Dendritic cell treated with granulocyte-macrophage colony-stimulating factor and Interleukin-4, amounts not matched to agents 40 ng/mL and 50 ng/mL, for 4 days (primary cell): ENCODE results near the gene GPER1.
"Not testable (repeated sequence)": the region's sequence is repeated elsewhere in the genome, so short reads cannot be mapped to it uniquely, and the experiment has no call there.

Experiments
- H3K27ac Mint-ChIP-seq: one replicate; pipeline ENCODE4 v1.8.0; 2022; ENCODE audit warnings: mild to moderate bottlenecking, mixed read lengths
- H3K27me3 Mint-ChIP-seq: one replicate; pipeline ENCODE4 v1.8.0; 2022; ENCODE audit warnings: mild to moderate bottlenecking, mixed read lengths
- H3K36me3 Mint-ChIP-seq: one replicate; pipeline ENCODE4 v1.8.0; 2022; ENCODE audit warnings: low read depth, mixed read lengths
- H3K4me1 Mint-ChIP-seq: one replicate; pipeline ENCODE4 v1.8.0; 2022; ENCODE audit warnings: low read depth, mixed read lengths
- H3K4me3 Mint-ChIP-seq: one replicate; pipeline ENCODE4 v1.8.0; 2022; ENCODE audit warnings: mild to moderate bottlenecking, moderate library complexity, mixed read lengths
- H3K9me3 Mint-ChIP-seq: one replicate; pipeline ENCODE4 v1.8.0; 2022; ENCODE audit warnings: mixed read lengths
- intact Hi-C: fragments of 100-400 bp; cut with micrococcal nuclease; formaldehyde crosslinking; loops from one replicate; pipeline ENCODE4 v1.15.0; 2022

The GPER1 gene

GRCh38 chr7:1087952-1088920 lies at the start of gene GPER1:
TSS of gene GPER1 (plus strand) at chr7:1088113. CDS start at chr7:1091729, 3,616 bp downstream.
- Mint-ChIP-seq H3K27ac (no peak within 1 kb of the TSS), H3K9me3 (no peaks in the 10 kb centered on the region), H3K4me3 (peak within 1 kb of the TSS; percentile 66), H3K36me3 (no peaks in the 10 kb centered on the region), H3K4me1 (peaks cover 32% of the 10 kb centered on the region), H3K27me3 (peaks cover 5% of the 10 kb centered on the region)
- intact Hi-C loops, result loop anchor here (2.0 kb wide), 1 partner anchor 57 kb away; no protein-coding TSS in a partner anchor

DNA sequence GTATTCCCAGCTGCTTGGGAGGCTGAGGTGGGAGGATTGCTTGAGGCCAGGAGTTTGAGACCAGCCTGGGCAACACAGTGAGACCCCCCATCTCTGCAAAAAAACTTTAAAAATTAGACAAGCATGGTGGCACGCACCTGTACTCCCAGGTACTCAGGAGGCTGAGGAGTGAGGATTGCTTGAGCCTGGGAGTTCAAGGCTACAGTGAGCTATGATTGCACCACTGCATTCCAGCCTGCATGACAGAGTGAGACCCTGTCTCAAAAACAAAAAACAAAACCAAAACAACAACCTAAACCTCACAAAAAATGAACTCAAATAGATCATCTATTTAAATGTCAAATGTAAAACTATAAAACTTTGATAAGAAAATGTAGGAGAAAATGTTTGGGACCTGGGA lies 47.7 kb upstream of the GPER1 start:
- Mint-ChIP-seq H3K4me1 (peaks cover 27% of the 10 kb centered on the region), H3K27me3 (peaks cover 13% of the 10 kb centered on the region)
- H3K4me3 Mint-ChIP-seq, H3K36me3 Mint-ChIP-seq, H3K9me3 Mint-ChIP-seq, H3K27ac Mint-ChIP-seq, intact Hi-C loops: not testable (repeated sequence)

GRCh38 chr7:1040790-1041189 lies 47.1 kb upstream of the GPER1 start:
- Mint-ChIP-seq H3K4me1 (peaks cover 33% of the 10 kb centered on the region), H3K27me3 (peaks cover 19% of the 10 kb centered on the region), H3K9me3 (no peaks in the 10 kb centered on the region), H3K36me3 (peaks cover 12% of the 10 kb centered on the region), H3K27ac (no peak overlapping the region), H3K4me3 (no peak overlapping the region)
- intact Hi-C loops, result no loop called here

DNA sequence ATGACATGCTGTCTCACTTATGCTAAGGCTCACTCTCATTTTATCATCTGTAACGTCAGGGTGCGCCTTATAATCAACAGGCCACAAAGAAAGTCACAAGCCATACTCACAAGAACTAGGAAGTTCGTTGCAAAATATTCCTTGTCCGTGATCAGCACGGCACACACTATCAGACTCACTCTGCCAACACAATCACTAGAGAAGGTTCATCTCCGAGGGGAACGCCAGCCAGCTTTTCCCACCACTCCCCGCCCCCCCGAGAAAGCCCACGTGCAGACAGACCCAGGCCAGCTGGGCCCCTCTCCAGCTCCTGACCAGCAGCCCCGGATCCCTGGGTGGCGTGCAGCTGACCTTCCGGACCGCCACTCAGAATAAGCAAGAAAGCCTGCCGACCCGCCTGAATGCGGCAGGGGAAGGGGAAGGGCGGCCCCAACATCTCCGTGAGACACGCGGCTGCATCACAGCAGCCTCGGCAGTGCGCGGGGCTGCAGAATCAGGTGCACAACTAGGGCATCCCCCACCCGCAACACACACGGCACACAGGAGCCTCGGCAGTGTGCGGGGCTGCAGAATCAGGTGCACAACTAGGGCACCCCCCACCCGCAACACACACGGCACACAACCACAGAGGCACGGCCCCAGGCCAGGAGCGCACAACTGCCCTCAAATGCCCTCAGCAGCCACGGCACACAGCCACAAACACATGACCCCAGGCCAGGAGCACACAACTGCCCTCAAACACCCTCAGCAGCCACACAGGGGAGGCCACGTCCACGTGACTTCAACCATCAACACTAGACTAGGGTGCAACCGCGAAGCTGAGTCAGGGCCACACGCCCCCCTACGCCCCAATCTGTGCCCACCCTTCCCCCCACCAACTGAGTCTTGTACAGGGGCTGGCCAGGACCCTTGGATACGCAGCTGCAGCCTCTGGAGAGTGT lies 46.1 kb upstream of the GPER1 start:
- Mint-ChIP-seq H3K9me3 (no peaks in the 10 kb centered on the region), H3K27ac (peak overlapping the region; percentile 40), H3K36me3 (peaks cover 22% of the 10 kb centered on the region), H3K27me3 (peaks cover 27% of the 10 kb centered on the region), H3K4me3 (no peak overlapping the region), H3K4me1 (peaks cover 43% of the 10 kb centered on the region)
- intact Hi-C loops, result no loop called here

GRCh38 chr7:1042492-1042833 lies 45.5 kb upstream of the GPER1 start:
- peaks cover 22% of the 10 kb centered on the region for H3K36me3 Mint-ChIP-seq
- H3K4me1 Mint-ChIP-seq, result peaks cover 47% of the 10 kb centered on the region
- intact Hi-C loops, result no loop called here
- peaks cover 31% of the 10 kb centered on the region for H3K27me3 Mint-ChIP-seq
- no peak overlapping the region for H3K27ac Mint-ChIP-seq
- H3K4me3 Mint-ChIP-seq, result no peak overlapping the region
- no peaks in the 10 kb centered on the region for H3K9me3 Mint-ChIP-seq

DNA sequence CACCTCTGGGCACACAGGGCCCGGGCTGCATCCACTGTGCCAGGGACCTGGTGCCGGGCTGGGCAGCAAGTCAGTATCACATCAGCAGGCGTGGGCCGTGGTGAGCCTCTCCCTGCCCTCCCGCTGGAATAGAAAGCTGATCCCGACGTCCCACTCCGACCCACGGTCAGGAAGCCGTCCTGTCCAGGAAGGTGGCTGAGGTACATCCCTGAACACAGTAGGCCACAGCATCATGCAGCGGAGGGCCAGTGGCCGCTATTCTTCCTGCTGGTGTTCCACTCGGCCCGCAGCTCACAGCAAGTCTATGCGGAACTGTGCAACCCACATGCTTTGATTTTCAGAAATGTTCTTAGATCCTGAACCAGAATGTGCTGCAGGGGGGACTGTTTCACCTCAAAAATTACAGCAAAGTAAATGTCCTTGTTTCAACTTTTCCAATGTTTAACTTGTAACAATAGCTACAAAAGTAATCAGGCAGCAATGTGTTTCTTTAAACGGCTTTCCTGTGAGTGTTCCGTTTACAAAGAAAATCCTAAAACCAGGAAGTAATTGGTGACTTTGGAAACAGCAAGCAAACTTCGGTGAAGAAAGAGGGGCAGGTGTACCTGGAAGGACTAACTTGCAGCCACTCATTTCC lies 44.2 kb upstream of the GPER1 start:
- Mint-ChIP-seq H3K27me3 (peaks cover 34% of the 10 kb centered on the region), H3K4me3 (peak overlapping the region; percentile 51), H3K9me3 (no peaks in the 10 kb centered on the region), H3K27ac (peak overlapping the region; percentile 88), H3K4me1 (peaks cover 59% of the 10 kb centered on the region), H3K36me3 (peaks cover 22% of the 10 kb centered on the region)
- intact Hi-C loops, result loop anchor here (1.0 kb wide), 1 partner anchor 19 kb away; no protein-coding TSS in a partner anchor

DNA sequence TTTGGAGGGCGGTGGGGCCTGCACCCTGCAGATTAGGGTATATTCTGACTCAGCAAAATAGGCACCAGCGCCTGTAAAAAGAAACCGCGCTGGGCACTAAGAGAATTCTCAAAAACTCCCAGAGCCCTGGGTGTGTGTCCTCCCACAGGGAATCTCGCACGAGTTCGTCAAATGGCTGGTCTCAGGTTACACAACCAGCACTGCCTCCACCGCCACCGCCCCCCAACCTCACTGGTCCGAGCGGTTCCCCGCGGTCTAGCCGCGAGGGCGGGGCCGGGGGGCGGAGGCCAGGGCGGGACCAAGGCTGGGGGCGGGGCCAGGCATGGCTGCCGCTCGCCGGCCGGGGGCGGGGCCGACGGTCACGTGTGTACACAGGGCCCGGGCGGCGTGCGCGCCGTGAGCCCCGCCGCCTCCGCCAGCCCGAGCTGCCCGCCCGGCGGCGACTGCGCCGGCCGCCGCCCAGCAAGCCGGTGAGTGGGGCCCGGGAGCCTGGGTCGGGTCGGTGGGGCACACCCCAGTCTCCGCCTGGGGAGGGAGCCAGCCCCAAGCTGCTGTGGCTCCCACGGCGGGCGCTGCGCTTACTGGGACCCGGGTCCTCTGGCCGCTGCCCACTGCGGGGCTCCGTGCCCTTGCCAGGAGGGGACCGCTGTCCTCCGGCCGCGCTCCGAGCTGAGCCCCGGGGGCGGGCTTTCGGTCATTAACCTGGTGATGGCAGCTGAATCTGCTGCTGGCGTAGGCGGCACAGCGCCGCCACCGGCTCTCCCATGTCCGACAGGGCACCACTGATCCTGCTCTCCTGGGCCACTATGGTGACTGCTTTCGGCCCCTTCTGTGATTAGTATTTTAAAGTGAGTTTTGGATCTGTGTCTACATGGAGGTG lies 43.5 kb upstream of the GPER1 start, which contains the start of gene GPR146:
TSS of gene GPR146 (plus strand) at position 358 of the 880 bp plus-strand sequence. CDS start 12,970 bp downstream, outside the sequence.
- peaks cover 34% of the 10 kb centered on the region for H3K27me3 Mint-ChIP-seq
- H3K9me3 Mint-ChIP-seq, result no peaks in the 10 kb centered on the region
- intact Hi-C loops, result loop anchor here (1.0 kb wide), 1 partner anchor 18 kb away; no protein-coding TSS in a partner anchor
- peaks cover 22% of the 10 kb centered on the region for H3K36me3 Mint-ChIP-seq
- H3K4me1 Mint-ChIP-seq, result peaks cover 67% of the 10 kb centered on the region
- H3K4me3 Mint-ChIP-seq, result peak within 1 kb of the TSS; percentile 86
- peak within 1 kb of the TSS; percentile 88 for H3K27ac Mint-ChIP-seq

DNA sequence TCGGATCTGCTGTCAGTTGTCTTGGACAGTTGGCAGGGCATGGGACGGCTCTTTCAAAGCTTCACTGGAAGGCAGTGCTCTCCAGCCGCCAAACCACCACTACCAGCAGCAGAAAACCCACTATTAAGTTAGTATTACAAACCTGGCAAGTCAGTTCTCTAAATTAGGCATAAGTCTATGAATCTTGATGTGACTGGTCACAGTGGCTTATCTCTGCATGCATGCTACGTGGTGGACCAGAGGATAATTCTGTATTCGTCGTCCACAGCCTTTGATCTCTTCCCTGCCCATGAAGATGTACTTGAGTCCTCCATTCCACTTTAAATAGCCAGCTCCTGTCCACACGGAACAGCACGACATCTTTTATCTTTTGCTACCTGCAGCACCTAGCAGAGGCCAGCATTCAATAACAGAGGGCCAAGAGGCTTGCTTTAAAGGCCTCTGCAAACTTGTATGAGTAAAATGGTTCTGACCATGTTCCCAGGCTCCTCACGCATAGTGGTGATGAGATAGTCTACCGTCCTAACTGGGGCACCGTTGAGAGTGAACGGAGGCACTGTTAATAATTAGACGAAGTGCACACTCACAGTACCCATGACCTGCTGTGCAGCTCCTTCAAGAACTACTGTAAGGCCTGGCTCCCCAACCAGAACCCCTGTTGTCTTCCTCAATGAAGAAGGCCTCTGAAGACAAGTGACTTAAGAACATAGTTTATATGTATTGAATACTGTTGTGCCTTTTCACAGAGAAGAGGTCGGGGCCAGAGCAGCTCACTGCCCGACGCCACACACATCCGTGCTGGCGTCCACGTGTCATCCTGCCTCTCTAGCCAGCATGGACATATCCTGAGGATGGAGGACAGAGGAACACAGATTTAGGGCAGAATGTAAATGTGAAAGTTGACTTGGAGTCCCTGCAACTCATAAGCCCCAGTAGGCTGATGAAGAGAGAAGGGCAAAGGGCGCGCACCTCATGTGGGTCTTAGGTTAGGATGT lies 42.5 kb upstream of the GPER1 start:
- Mint-ChIP-seq H3K36me3 (peaks cover 28% of the 10 kb centered on the region), H3K4me3 (peak overlapping the region; percentile 86), H3K27me3 (peaks cover 39% of the 10 kb centered on the region), H3K27ac (peak overlapping the region; percentile 88), H3K4me1 (peaks cover 76% of the 10 kb centered on the region), H3K9me3 (no peaks in the 10 kb centered on the region)
- intact Hi-C loops, result no loop called here

- intact Hi-C loops, result no loop called here
Measured at GRCh38 chr7:1046722-1047679, 40.9 kb upstream of the GPER1 start.

DNA sequence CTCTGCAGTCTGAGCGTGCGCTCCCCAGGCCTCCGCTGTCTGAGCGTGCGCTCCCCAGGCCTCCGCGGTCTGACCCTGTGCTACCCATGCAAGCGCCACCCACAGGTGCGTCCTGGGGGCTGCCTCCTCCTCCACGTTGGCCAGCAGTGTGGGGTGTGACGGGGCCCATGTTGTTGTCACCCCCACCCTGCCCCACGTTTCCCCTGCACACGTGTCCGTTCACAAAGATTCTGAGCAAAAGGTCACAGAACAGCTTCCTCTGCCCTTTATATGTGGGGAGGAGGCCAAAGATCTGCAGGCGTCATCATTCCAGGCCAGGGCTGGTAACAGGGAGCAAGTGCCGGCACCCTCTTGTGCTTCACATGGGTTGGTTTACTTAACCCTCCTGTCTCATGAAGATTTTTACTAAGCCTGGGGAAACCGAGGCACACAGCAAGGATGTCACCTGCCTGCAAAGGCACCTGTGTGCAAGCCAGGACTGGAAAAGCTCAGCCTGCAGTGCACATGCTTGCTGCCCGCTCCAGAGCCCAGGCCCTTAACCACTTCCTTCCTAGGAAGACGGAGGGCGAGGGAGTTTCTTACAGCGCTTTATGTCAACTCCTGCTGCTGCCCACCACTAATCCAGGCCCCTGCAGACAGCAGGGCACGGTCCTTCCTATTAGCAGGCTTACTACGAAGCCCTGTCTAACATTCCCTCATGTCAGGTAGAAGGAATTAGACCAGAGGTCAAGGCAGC lies 38.7 kb upstream of the GPER1 start:
- H3K4me1 Mint-ChIP-seq, result peaks cover 88% of the 10 kb centered on the region
- peaks cover 48% of the 10 kb centered on the region for H3K27me3 Mint-ChIP-seq
- no peaks in the 10 kb centered on the region for H3K9me3 Mint-ChIP-seq
- peak overlapping the region; percentile 90 for H3K27ac Mint-ChIP-seq
- no peak overlapping the region for H3K4me3 Mint-ChIP-seq
- intact Hi-C loops, result no loop called here
- peaks cover 50% of the 10 kb centered on the region for H3K36me3 Mint-ChIP-seq

More at GRCh38 chr7:1046722-1047679, 40.9 kb upstream of the GPER1 start:
- Mint-ChIP-seq H3K36me3 (peaks cover 41% of the 10 kb centered on the region), H3K4me1 (peaks cover 81% of the 10 kb centered on the region), H3K4me3 (no peak overlapping the region), H3K27ac (no peak overlapping the region), H3K27me3 (peaks cover 37% of the 10 kb centered on the region), H3K9me3 (no peaks in the 10 kb centered on the region)
